GM12892 (cell line): Measurements from ENCODE around the gene SAMD14.

Experiments
- POLR2A ChIP-seq: IDR thresholded peaks from 2 replicates; pipeline ENCODE4 v1.6.1; 2011; ENCODE audit warnings: low read depth, low read length, control low read depth
- TAF1 ChIP-seq: IDR thresholded peaks from 2 replicates; pipeline ENCODE4 v1.6.1; 2011; ENCODE audit warnings: low read depth, mild to moderate bottlenecking, control low read depth, low read length, borderline replicate concordance

DNA sequence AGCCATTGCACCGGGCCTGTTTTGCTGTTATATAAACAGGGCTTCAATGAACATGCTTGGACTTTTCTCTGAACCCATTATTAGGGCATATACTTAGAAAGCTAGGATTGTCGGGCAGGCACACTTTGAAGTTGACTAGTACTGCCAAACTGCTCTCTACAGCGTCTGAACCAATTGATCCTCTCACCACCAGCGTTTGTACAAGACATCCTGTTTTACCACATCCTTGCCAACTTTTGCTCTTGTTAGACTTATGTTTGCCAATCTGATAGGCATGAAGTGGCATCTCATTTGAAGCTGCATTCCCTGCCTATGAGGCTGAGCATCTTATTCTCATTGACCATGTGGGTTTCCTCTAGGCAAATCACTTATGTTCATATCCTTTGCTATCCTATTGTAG is 27.9 kb upstream of the SAMD14 start:
- TF ChIP-seq POLR2A = no peak
- TF ChIP-seq TAF1 = no peak
